ENCODE data around the gene LAMB1.
"Not testable (repeated sequence)": the region's sequence is repeated elsewhere in the genome, so short reads cannot be mapped to it uniquely, and the experiment has no call there.

The LAMB1 gene

GRCh38 chr7:107909445-107909844, 93.5 kb downstream of the LAMB1 start:
- DNase-seq, result no peak

GRCh38 chr7:107907790-107908189, 95.2 kb downstream of the LAMB1 start:
- DNase-seq, result no peak

- DNase-seq, result no peak
Measured at GRCh38 chr7:107902381-107902780, 100.6 kb downstream of the LAMB1 start.

GRCh38 chr7:107900496-107901015, 102.4 kb downstream of the LAMB1 start:
- no peak for DNase-seq

- no peak for DNase-seq
Measured at GRCh38 chr7:107898997-107899594, 103.9 kb downstream of the LAMB1 start.

DNA sequence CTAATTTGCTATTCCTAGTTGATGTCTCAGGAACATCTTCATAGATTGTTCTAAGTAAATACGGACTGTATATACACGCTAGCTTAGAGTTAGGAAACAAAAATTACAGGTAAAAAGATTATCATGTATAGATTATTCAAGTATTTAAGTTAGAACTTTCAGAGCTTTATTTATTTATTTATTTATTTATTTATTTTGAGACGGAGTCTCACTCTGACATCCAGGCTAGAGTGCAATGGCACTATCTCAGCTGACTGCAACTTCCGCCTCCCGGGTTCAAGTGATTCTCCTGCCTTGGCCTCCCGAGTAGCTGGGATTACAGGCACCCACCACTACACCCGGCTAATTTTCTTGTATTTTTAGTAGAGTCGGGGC, 110.6 kb downstream of the LAMB1 start:
- DNase-seq, result not testable (repeated sequence)

DNA sequence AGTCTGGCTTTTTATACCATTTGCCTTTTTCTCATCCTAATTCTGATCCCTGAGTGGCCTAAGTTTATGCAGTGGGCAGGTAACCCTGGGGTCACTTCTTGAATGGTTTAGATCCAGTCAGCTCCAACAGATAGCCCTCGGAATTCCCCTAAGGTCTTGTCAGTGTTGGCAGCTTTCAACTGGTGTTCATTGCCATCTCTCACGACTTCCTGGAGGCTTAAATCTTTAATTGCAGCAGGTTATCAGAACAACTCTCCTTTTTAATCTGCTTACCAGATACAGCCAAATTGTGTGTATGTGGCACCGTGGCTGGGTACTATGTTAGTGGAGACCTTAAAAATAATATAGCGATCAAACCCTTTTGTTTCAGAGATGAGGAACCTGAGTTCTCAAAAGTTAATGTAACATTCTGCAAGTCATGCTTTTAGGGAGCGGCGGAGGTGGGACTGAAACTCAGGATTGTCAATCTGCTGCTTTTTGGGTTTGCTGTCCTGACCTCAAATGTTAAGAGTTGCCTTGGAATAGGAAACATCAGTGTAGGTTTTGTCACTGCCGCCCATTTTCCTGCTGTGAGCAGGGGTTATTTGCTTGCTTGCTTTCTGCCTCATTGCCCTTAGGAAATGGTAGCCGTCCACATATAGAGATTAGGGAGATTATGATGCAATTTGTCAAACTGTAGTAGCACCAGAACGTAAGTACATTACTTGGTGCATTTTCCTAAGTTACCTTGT, 111.2 kb downstream of the LAMB1 start:
- DNase-seq, result no peak

- DNase-seq, result peak; percentile 95
Measured at GRCh38 chr7:107890962-107891635, 111.9 kb downstream of the LAMB1 start, which contains the start of gene DLD. TSS of gene DLD (plus strand) at chr7:107891183. CDS start at chr7:107891251, 68 bp downstream.

DNA sequence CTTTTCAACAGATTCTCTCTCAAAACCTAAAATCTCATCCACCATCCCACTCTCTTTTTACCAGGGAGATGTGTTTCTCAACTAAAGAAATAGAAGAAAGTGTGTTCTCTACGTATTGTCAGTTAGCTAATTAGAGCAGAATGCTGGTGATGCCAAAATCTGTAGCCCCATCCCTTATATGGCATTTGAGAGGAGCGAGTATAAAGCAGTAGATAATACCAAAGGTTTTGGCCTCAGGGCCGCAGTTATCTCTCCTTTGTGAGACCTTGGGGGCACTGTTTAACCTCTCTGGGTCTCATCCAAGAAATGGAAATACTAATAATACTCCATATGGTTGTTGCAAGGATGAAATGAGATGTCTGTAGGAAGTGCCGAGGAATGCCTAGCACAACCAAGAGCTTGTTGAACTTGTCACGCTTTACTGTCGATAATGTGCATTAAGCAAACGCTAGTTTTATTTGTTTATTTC, 112.4 kb downstream of the LAMB1 start:
- DNase-seq, result no peak

GRCh38 chr7:107889992-107890391, 113.0 kb downstream of the LAMB1 start:
- no peak for DNase-seq

DNA sequence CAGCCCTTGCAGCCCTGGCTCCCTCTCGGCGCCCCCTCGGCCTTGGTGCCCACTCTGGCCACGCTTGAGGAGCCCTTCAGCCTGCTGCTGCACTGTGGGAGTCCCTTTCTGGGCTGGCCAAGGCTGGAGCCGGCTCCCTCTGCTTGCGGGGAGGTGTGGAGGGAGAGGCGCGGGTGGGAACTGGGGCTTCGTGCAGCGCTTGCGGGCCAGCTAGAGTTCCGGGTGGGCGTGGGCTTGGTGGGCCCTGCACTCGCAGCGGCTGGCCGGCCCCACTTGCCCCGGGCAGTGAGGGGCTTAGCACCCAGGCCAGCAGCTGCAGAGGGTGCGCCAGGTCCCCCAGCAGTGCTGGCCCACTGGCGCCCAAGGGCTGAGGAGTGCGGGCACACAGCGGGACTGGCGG, 115.1 kb downstream of the LAMB1 start:
- not testable (repeated sequence) for DNase-seq

DNA sequence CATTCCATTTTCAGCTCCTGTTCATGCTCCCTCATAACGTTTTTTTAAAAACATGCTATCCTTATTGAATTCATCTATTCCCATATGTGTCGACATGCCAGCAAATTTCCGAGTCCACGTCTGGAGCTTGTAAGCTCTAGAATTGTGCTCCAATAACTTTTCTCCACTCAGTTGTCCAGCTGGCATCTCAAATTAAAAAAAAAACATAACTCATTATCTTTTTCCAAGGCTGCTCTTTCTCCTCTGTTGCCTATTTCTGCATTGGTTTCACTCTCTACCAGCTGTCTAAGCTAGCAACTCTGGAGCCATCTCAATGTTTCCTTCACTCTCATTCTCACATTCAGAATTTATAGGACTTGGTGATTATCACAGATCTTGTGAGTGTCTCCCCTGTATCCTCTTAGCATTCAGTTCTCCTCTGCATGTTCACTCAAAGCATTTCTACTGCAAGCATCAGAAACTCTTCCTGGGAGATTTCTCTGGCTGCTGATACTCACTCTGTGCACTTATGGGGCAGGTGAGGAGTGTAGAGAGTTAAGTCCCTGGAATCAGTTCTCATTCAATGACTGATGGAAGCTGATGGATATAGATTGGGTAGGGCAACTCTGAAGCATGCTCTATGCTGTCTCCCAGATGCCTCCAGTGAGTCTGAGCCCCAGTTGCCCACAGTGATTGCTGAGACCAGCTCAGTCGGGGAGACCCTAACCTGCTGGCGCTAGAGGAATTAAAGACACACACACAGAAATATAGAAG, 118.7 kb downstream of the LAMB1 start:
- DNase-seq, result no peak

DNA sequence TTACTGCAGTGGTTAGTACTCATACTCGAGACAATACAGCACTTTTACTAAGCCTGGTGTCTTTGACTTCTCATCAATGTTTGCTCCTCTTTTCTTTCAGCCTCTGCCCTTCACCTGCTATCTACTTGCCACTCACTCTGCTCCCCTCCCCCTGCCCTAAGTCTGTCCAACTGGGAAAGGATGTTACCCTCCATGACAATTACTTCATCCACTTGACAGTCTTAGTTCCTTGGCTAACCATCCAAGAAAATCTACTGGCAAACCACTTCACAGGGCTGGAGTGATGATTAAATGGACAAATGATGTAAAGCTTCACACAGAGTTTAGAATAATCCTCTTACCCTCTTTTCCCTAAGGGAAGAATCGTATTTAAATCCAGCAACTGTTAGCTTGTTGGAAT, 120.2 kb downstream of the LAMB1 start:
- no peak for DNase-seq

GRCh38 chr7:107879400-107880035, 123.4 kb downstream of the LAMB1 start:
- no peak for DNase-seq

DNA sequence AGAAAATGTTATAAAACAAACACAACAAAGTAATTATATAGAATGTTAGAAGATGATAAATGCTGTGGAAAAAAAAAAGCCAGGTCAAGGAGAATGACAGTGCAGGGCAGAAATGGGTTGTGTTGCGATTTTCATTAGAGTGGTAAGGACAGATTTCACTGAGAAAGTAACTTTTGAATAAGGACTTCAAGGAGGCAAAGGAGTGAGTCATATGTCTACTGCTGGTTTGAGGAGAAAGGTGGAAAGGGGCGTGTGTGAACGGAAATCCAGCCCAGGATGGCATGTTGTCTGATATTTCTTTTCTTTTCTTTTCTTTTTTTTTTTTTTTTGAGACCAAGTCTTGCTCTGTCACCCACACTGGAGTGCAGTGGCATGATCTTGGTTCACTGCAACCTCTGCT, 124.3 kb downstream of the LAMB1 start:
- no peak for DNase-seq

- no peak for DNase-seq
Measured at GRCh38 chr7:107877731-107878382, 125.1 kb downstream of the LAMB1 start.

DNA sequence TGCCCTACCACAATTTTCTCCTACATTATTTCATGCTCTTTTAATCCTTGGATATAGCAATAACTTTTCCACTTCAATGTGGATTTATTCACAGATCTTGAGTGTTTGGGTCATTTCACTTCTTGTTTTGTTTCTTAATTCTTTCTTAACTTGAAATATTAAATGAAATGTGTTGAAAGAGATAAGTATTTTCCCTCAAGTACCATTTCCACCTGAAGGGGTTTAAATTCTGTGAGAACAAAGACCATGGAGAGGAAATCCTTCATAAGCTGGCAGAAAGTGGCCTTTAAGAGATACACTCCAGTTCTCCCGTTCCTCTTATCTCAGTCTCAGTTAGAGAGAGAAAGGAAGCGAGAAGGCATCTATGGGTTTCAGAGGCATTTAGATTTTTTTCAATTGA, 126.0 kb downstream of the LAMB1 start:
- DNase-seq, result no peak

- no peak for DNase-seq
Measured at GRCh38 chr7:107874605-107875446, 128.1 kb downstream of the LAMB1 start.

DNA sequence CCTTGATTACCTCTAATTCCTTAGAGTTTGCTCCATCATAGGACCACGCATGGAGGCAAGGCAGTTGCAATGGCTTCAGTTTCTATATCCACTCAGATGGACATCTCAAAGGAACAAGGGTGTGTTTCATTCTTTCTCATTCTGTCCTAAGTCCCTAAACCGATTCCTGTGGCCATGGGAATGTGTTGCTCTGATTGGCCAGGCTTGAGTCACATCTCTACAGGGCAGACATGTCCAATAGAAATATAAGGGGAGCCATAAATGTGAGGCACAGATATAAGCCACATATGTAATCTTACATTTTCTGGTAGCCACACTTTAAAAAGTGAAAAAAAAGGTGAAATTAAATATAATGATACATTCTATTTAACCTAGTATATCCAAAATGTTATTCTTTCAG, 128.8 kb downstream of the LAMB1 start:
- no peak for DNase-seq

All from activated CD8-positive, alpha-beta memory T cell treated with anti-CD3 and anti-CD28 coated beads for 24 hours (primary cell).